Osteoblast (primary cell): ENCODE results near the gene LCP1. TPM values are rescaled to one million over a fixed set of nuclear protein-coding genes. Genes with fewer than 3 reads are reported as not detected.

Experiments used
- DNase-seq: peaks from one replicate; pipeline ENCODE4 v3.0.0; 2011; ENCODE audit warnings: low spot score, mixed read lengths; ENCODE audit not compliant: insufficient read length; ENCODE audit errors: missing footprints
- H2AFZ ChIP-seq: 2 replicates; pipeline ENCODE4 v1.6.0; 2011; ENCODE audit warnings: mild to moderate bottlenecking, low read length
- H3K27ac ChIP-seq: 2 replicates; pipeline ENCODE4 v1.5.1; 2011; ENCODE audit warnings: mild to moderate bottlenecking, low read depth, low read length, moderate library complexity
- H3K27me3 ChIP-seq: 2 replicates; pipeline ENCODE4 v1.6.0; 2012; ENCODE audit warnings: mild to moderate bottlenecking, control low read depth, inconsistent platforms, low read length, moderate library complexity; ENCODE audit not compliant: insufficient read depth
- H3K36me3 ChIP-seq: 2 replicates; pipeline ENCODE4 v1.5.1; 2011; ENCODE audit warnings: mild to moderate bottlenecking, low read length, control low read depth, moderate library complexity; ENCODE audit not compliant: insufficient read depth
- H3K4me1 ChIP-seq: 2 replicates; pipeline ENCODE4 v1.5.1; 2011; ENCODE audit warnings: mild to moderate bottlenecking, low read length, control low read depth, moderate library complexity; ENCODE audit not compliant: insufficient read depth
- H3K4me2 ChIP-seq: 2 replicates; pipeline ENCODE4 v1.6.0; 2011; ENCODE audit warnings: mild to moderate bottlenecking, low read length; ENCODE audit not compliant: insufficient read depth
- H3K4me3 ChIP-seq: fragments of 200-600 bp; sonication (generic); 3 replicates; pipeline ENCODE4 v1.5.1; 2012; ENCODE audit warnings: mild to moderate bottlenecking, low read length, inconsistent platforms; ENCODE audit not compliant: insufficient read depth
- H3K79me2 ChIP-seq: 2 replicates; pipeline ENCODE4 v1.6.0; 2012; ENCODE audit warnings: mild to moderate bottlenecking, low read length, control low read depth, inconsistent platforms; ENCODE audit not compliant: insufficient read depth
- H3K9me3 ChIP-seq: 2 replicates; pipeline ENCODE4 v1.5.1; 2011; ENCODE audit warnings: low read depth, low read length, control low read depth
- H4K20me1 ChIP-seq: 2 replicates; pipeline ENCODE4 v1.6.0; 2012; ENCODE audit warnings: mild to moderate bottlenecking, low read length, control low read depth; ENCODE audit not compliant: insufficient read depth
- total RNA-seq: library from RNA; depleted of rRNA; stranded (reverse); fragments of >200 nt; gene quantifications from 2 replicates; pipeline ENCODE4 v1.2.3, GENCODE V29; 2012
- TF ChIP-seq, protein P1 (sequence below): IDR thresholded peaks from 2 replicates; pipeline ENCODE4 v1.5.1; 2011; ENCODE audit warnings: mild to moderate bottlenecking, low read depth, low read length, moderate library complexity; ENCODE audit errors: extremely low read depth

Gene LCP1
- total RNA-seq, 1 donor = 1.4 TPM

DNA sequence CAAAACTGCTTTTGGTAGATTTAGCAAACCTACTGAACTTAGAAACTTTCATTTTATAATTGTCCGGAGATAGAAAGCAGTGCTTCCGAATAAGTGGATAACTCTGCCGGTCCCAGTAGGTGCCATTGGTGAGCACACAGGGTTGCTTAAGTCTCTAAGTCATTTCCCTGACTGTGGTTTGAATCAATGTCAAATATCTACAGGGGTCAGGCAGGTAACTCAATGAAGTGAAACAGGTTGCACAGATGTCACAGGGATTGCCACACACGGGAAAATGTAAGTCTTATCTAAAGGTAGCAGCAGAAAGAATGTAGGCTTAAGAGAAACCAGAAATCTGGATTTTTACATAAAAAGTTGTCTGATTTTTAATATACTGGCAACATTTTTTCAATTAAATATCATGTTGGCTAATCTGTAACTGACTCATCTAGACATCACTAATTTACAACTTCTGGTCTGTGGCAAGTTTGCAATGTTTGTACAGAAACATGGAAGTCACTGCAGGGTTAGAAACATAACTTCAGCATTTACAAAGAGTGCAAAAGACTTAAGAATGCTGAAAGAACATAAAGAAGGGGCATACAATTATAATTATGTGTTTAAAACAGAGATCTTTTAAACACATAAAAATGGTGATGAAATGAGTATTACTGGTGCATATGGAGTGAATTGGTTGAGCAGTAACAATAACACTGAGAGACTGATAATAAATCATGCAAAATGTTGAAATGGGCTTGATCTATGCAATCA lies 15.5 kb upstream of the LCP1 start:
- Histone ChIP-seq H4K20me1 (no peaks in the 10 kb centered on the region), H3K27ac (no peak overlapping the region), H3K4me1 (no peaks in the 10 kb centered on the region), H2AFZ (no peak overlapping the region), H3K79me2 (no peaks in the 10 kb centered on the region), H3K27me3 (no peaks in the 10 kb centered on the region), H3K9me3 (no peaks in the 10 kb centered on the region), H3K4me3 (no peak overlapping the region), H3K4me2 (no peak overlapping the region), H3K36me3 (no peaks in the 10 kb centered on the region)
- no peak for DNase-seq
- TF ChIP-seq, protein P1, sequence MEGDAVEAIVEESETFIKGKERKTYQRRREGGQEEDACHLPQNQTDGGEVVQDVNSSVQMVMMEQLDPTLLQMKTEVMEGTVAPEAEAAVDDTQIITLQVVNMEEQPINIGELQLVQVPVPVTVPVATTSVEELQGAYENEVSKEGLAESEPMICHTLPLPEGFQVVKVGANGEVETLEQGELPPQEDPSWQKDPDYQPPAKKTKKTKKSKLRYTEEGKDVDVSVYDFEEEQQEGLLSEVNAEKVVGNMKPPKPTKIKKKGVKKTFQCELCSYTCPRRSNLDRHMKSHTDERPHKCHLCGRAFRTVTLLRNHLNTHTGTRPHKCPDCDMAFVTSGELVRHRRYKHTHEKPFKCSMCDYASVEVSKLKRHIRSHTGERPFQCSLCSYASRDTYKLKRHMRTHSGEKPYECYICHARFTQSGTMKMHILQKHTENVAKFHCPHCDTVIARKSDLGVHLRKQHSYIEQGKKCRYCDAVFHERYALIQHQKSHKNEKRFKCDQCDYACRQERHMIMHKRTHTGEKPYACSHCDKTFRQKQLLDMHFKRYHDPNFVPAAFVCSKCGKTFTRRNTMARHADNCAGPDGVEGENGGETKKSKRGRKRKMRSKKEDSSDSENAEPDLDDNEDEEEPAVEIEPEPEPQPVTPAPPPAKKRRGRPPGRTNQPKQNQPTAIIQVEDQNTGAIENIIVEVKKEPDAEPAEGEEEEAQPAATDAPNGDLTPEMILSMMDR = no peak

DNA sequence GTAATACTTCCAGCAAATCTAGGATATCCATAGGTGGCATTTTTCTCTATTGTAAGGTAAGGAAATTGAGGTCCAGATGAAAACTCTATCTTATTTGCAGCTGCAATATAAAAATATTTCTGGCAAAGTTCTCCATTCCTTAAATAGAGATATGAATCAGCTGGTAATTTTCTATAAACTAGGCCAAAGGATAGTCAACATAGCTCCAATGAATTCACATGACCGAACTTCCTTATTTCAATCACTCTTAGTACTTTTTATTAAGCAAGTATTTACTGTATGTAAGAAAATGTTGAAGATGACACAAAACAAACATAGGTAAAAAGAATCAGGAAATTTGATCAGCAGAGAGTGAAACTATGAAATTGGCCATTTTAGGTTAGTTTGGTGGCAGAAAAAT lies 13.0 kb upstream of the LCP1 start:
- Histone ChIP-seq H3K4me1 (no peaks in the 10 kb centered on the region), H3K9me3 (no peaks in the 10 kb centered on the region), H3K4me2 (no peak overlapping the region), H3K36me3 (no peaks in the 10 kb centered on the region), H3K27me3 (no peaks in the 10 kb centered on the region), H4K20me1 (no peaks in the 10 kb centered on the region), H3K4me3 (no peak overlapping the region), H2AFZ (no peak overlapping the region), H3K27ac (no peak overlapping the region), H3K79me2 (no peaks in the 10 kb centered on the region)
- TF ChIP-seq, protein P1 = no peak
- no peak for DNase-seq

DNA sequence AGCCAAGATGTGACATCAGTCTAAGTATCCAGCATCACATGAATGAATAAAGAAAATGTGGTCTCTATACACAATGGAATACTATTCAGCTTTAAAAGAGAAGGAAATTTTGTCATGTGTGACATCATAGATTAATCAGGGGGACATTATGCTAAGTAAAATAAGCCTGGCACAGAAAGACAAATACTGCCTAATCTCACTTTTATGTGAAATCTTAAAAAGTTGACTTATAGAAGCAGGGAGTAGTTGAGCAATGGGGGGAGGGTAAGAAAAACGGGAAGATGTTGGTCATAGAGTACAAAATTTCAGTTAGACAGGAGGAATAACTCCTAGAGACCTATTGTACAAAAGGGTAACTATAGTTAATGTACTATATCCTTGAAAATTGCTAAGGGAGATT lies 10.4 kb upstream of the LCP1 start:
- TF ChIP-seq, protein P1 = no peak
- Histone ChIP-seq H3K27ac (no peak overlapping the region), H3K9me3 (no peaks in the 10 kb centered on the region)

DNA sequence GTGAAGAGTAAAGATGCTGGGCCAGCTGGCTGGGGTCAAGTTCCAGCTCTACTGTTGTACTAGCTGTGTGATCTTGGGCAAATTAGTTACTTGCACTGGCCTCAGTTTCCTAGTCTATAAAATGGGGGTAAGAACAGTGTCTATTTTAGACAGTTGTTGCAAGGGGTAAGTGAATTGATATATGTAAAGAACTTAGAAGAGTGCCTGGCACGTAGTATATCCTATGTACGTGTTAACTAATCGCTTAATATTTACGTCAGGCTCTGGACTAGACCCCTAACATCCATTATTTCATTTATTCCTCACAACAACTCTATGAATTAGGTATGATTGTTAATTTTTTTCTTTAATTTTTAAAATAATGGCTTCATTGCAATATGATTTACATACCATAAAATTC lies 3.7 kb upstream of the LCP1 start:
- H2AFZ ChIP-seq = no peak overlapping the region
- H3K36me3 ChIP-seq = no peaks in the 10 kb centered on the region
- H3K27ac ChIP-seq = no peak overlapping the region
- H3K4me3 ChIP-seq = no peak overlapping the region
- peaks cover 17% of the 10 kb centered on the region for H3K27me3 ChIP-seq
- TF ChIP-seq, protein P1 = no peak
- H3K4me1 ChIP-seq = no peaks in the 10 kb centered on the region
- no peaks in the 10 kb centered on the region for H4K20me1 ChIP-seq
- no peaks in the 10 kb centered on the region for H3K79me2 ChIP-seq
- no peaks in the 10 kb centered on the region for H3K9me3 ChIP-seq
- no peak overlapping the region for H3K4me2 ChIP-seq
- no peak for DNase-seq

More for the DNA sequence above, 10.4 kb upstream of the LCP1 start:
- Histone ChIP-seq H3K4me3 (no peak overlapping the region), H3K27me3 (no peaks in the 10 kb centered on the region), H3K4me2 (no peak overlapping the region), H2AFZ (no peak overlapping the region), H4K20me1 (no peaks in the 10 kb centered on the region), H3K4me1 (no peaks in the 10 kb centered on the region), H3K79me2 (no peaks in the 10 kb centered on the region), H3K36me3 (no peaks in the 10 kb centered on the region)
- DNase-seq = no peak
